GM12878 (cell line): Measurements from ENCODE around the gene CAPZB. TPM values are rescaled to one million over a fixed set of nuclear protein-coding genes. Genes with fewer than 3 reads are reported as not detected.

Experiments used
- ATAC-seq: fragments of 200-7000 bp; cut with Tn5 transposase; 3 replicates; pipeline ENCODE4 v1.9.1; 2020; ENCODE audit warnings: mild to moderate bottlenecking, moderate library complexity
- BruUV-seq: library from RNA; stranded (reverse); fragments of 400-500 nt; replicated peaks from 2 replicates; lab custom pipeline; 2021; lab: Mats Ljungman, UMichigan
- CTCF ChIA-PET: fragments of 300-600 bp; sonication (Branson Sonifier 250); formaldehyde crosslinking; extraction: SDS; loops from one replicate; lab custom pipeline; 2021; ENCODE audit warnings: inconsistent platforms; lab: Yijun Ruan, JAX
- POLR2A ChIA-PET: fragments of 350-600 bp; formaldehyde crosslinking; extraction: SDS; loops from one replicate; lab custom pipeline; 2021; ENCODE audit warnings: inconsistent platforms; lab: Charles Lee
- RAD21 ChIA-PET: fragments of 300-600 bp; sonication (Branson Sonifier 250); formaldehyde crosslinking; loops from one replicate; lab custom pipeline; 2023; ENCODE audit warnings: antibody characterized with exemption; ENCODE audit not compliant: unreplicated experiment; lab: Charles Lee
- SMC1A ChIA-PET: fragments of 300-600 bp; sonication (Branson Sonifier 250); formaldehyde crosslinking; loops from one replicate; lab custom pipeline; 2023; ENCODE audit not compliant: unreplicated experiment, uncharacterized antibody; lab: Charles Lee
- DNase-seq: peaks from one replicate; pipeline ENCODE4 v3.0.0-alpha.2; 2011; ENCODE audit warnings: low read depth, low spot score
- FAIRE-seq: peaks from 3 replicates; lab custom pipeline; 2011; peaks lifted over from hg19 to GRCh38; lab: Jason Lieb, UNC
- H2AFZ ChIP-seq: 2 replicates; pipeline ENCODE4 v1.6.0; 2011; ENCODE audit warnings: low read depth, low read length, control low read depth; ENCODE audit not compliant: control insufficient read depth
- H3K27ac ChIP-seq: 2 replicates; pipeline ENCODE4 v1.5.1; 2011; ENCODE audit warnings: control low read depth; ENCODE audit not compliant: control insufficient read depth, insufficient read depth
- H3K27me3 ChIP-seq, 2 experiments: replicated peaks in 1 of 2; 2 replicates each; pipeline versions ENCODE4 v1.6.0 to v1.6.1; 2011; ENCODE audit warnings: low read length in 1 of 2; ENCODE audit not compliant: control insufficient read depth in 2 of 2, insufficient read depth in 2 of 2
- H3K36me3 ChIP-seq, 2 experiments: 2 replicates each; pipeline ENCODE4 v1.5.1; 2011; ENCODE audit warnings: low read length in 1 of 2; ENCODE audit not compliant: control insufficient read depth in 2 of 2, insufficient read depth in 2 of 2
- H3K4me1 ChIP-seq: 2 replicates; pipeline ENCODE4 v1.6.1; 2011; ENCODE audit warnings: mild to moderate bottlenecking, low read length, moderate library complexity, mixed read lengths; ENCODE audit not compliant: control insufficient read depth, insufficient read depth
- H3K4me2 ChIP-seq: 2 replicates; pipeline ENCODE4 v1.6.0; 2011; ENCODE audit warnings: control low read depth; ENCODE audit not compliant: control insufficient read depth, insufficient read depth
- H3K4me3 ChIP-seq: fragments of 200-600 bp; sonication (generic); 2 replicates; pipeline ENCODE4 v1.5.1; 2016
- H3K79me2 ChIP-seq: 2 replicates; pipeline ENCODE4 v1.6.0; 2011; ENCODE audit warnings: low read length; ENCODE audit not compliant: control insufficient read depth, insufficient read depth
- H3K9ac ChIP-seq: 2 replicates; pipeline ENCODE4 v1.8.0; 2011; ENCODE audit warnings: low read length, control low read depth, mixed read lengths; ENCODE audit not compliant: control insufficient read depth, insufficient read depth
- H3K9me3 ChIP-seq: replicated peaks from 3 replicates; pipeline ENCODE4 v1.5.1; 2011; ENCODE audit warnings: mild to moderate bottlenecking, low read length; ENCODE audit not compliant: control insufficient read depth, insufficient read depth
- H4K20me1 ChIP-seq: 2 replicates; pipeline ENCODE4 v1.6.0; 2011; ENCODE audit not compliant: control insufficient read depth, insufficient read depth
- ASH2L ChIP-seq: fragments of 300-600, 200-600 bp; sonication (generic); IDR thresholded peaks from 2 replicates; pipeline ENCODE4 v1.6.1; 2017; ENCODE audit warnings: low read depth, mild to moderate bottlenecking, borderline replicate concordance
- CBX5 ChIP-seq: sonication (generic); IDR thresholded peaks from 2 replicates; pipeline ENCODE4 v1.6.1; 2016; ENCODE audit warnings: low read depth, moderate library complexity, mild to moderate bottlenecking, inconsistent platforms
- EP300 ChIP-seq, 2 experiments: fragments of 150-350 bp in 1 of 2; IDR thresholded peaks; 2 replicates each; pipeline ENCODE4 v1.6.1; 2011 to 2012; ENCODE audit warnings: low read depth in 2 of 2, low read length in 2 of 2, borderline replicate concordance in 1 of 2, improper control_type of control experiment in 1 of 2, inconsistent platforms in 1 of 2; ENCODE audit not compliant: control insufficient read depth in 1 of 2
- GABPA ChIP-seq: IDR thresholded peaks from 2 replicates; pipeline ENCODE4 v1.6.1; 2014; ENCODE audit warnings: antibody characterized with exemption, low read depth, mild to moderate bottlenecking, inconsistent platforms
- IKZF1 ChIP-seq: fragments of 450-650 bp; conservative IDR thresholded peaks from 2 replicates; pipeline ENCODE4 v1.6.1; 2017; ENCODE audit warnings: antibody characterized with exemption, mild to moderate bottlenecking
- JUNB ChIP-seq: IDR thresholded peaks from 2 replicates; pipeline ENCODE4 v1.6.1; 2016; ENCODE audit warnings: antibody characterized with exemption, mild to moderate bottlenecking
- NBN ChIP-seq: fragments of 450-650 bp; IDR thresholded peaks from 2 replicates; pipeline ENCODE4 v1.6.1; 2016
- NRF1 ChIP-seq: conservative IDR thresholded peaks from 2 replicates; pipeline ENCODE4 v1.6.1; 2011; ENCODE audit warnings: mild to moderate bottlenecking, low read depth, low read length, improper control_type of control experiment
- PAX5 ChIP-seq: IDR thresholded peaks from 2 replicates; pipeline ENCODE4 v1.6.1; 2011; ENCODE audit warnings: low read depth, low read length, borderline replicate concordance
- RCOR1 ChIP-seq: conservative IDR thresholded peaks from 2 replicates; pipeline ENCODE4 v1.6.1; 2012; ENCODE audit warnings: low read depth, low read length, improper control_type of control experiment
- SIX5 ChIP-seq: IDR thresholded peaks from 2 replicates; pipeline ENCODE4 v1.6.1; 2011; ENCODE audit warnings: mild to moderate bottlenecking, low read depth, low read length, moderate library complexity; ENCODE audit not compliant: severe bottlenecking
- SMAD5 ChIP-seq: IDR thresholded peaks from 2 replicates; pipeline ENCODE4 v1.6.1; 2016; ENCODE audit warnings: antibody characterized with exemption, low read depth
- SP1 ChIP-seq: IDR thresholded peaks from one replicate; pipeline ENCODE4 v1.6.1; 2011; ENCODE audit warnings: low read depth, low read length
- SREBF2 ChIP-seq: IDR thresholded peaks from 2 replicates; pipeline ENCODE4 v1.6.1; 2012; ENCODE audit warnings: mild to moderate bottlenecking, low read length
- YY1 ChIP-seq: IDR thresholded peaks from 2 replicates; pipeline ENCODE4 v1.6.1; 2011; ENCODE audit warnings: low read depth, mild to moderate bottlenecking, low read length
- WGBS: methylation state at CpG from one replicate; pipeline ENCODE4 v1.1.6; 2016; ENCODE audit warnings: low lambda C conversion rate; ENCODE audit not compliant: insufficient replicate concordance, insufficient coverage; ENCODE audit errors: missing lambda C conversion rate; 5-methylcytosine and 5-hydroxymethylcytosine counted together
- in situ Hi-C: fragments of 300-500 bp; cut with MboI; formaldehyde crosslinking; loops from 9 replicates; pipeline ENCODE4 v1.14.3; 2018; ENCODE audit warnings: mixed read lengths
- intact Hi-C: fragments of 100-400 bp; cut with micrococcal nuclease; formaldehyde crosslinking; loops from one replicate; pipeline ENCODE4 v1.14.2; 2022; ENCODE audit not compliant: unreplicated experiment
- polyA plus RNA-seq, 11 experiments: library from polyadenylated mRNA; depleted of rRNA in 4 of 11; unstranded in 6 of 11; stranded (reverse) in 5 of 11; fragments of >200 nt; fragmentation: Nextera tagmentation in 4 of 11; fragmentation: Illumina TruSeq in 1 of 11; extraction: Ambion mirVana in 4 of 11; extraction: Trizol in 1 of 11; gene quantifications; 1 replicate in 1 of 11; 2 replicates in 10 of 11; pipeline versions ENCODE4 v1.2.1 to v1.2.3, GENCODE V29; 2011 to 2016; ENCODE audit warnings: inconsistent platforms in 2 of 11, missing spikeins in 2 of 11, low read depth in 1 of 11
- total RNA-seq, 4 experiments: library from RNA; depleted of rRNA in 3 of 4; stranded (reverse); fragments of >200 nt in 3 of 4; fragmentation: Illumina TruSeq in 1 of 4; extraction: Trizol in 1 of 4; gene quantifications; 2 replicates each; pipeline versions ENCODE4 v1.2.1 to v1.2.3, GENCODE V29; 2013 to 2021
- TF ChIP-seq, protein P1 (sequence below): fragments of 450-650 bp; IDR thresholded peaks from 2 replicates; pipeline ENCODE4 v1.6.1; 2017; ENCODE audit warnings: antibody characterized with exemption, mild to moderate bottlenecking, moderate library complexity
- TF ChIP-seq, protein P2 (sequence below): fragments of 450-650 bp; conservative IDR thresholded peaks from 2 replicates; pipeline ENCODE4 v1.6.1; 2017; ENCODE audit warnings: mild to moderate bottlenecking, moderate library complexity
- TF ChIP-seq, protein P3 (sequence below): fragments of 450-650 bp; IDR thresholded peaks from 2 replicates; pipeline ENCODE4 v1.6.1; 2017; ENCODE audit warnings: mild to moderate bottlenecking

Gene CAPZB
- total and polyA plus RNA-seq, 10 of the 15 experiments (the other 5 are each of a cell fraction or from before 2014, with no cell fraction given) = 104 to 454 (median 213) TPM

DNA sequence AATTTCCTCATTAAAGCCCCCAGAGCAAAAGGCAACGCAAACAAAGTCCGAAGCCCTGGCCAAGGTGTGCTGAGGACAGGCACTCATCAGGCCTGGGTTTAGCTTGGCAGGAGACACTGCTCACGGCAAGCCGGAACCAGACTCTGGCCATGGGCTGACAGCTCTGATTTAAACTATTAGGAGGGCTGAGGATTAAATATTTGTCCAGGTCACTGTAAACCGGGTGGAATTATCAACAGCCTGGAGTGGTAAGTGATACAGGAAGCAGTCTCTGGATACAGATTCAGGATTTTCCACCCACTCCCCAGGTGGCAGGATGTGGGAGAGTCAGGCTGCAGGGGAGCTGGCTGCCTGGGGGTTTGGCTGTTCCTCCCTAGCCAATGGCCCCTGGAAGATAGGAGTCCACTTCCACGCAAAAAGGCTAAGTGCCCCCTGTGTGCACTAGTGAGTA is 130.8 kb downstream of the CAPZB start (continued):
- TF ChIP-seq JUNB (no peak), SMAD5 (no peak)

DNA sequence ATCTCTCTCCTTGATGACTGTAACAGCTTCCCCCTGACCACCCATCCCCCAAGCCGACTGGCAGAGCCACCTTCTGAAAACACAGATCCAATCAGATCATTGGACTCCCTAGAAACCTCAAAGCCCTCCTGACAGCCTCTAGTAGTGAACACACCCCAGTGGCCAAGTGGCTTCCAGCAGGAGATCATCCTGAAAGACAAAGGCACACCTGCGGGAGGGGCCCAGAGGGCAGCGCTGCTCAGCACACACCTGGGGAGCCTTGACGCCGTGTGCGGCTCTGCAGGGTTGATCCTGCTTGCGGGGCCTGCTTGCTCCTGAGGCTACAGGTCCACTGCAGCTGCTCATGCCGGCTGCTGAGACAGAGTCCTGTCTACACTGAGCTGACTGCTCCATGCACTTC is 131.7 kb downstream of the CAPZB start:
- CTCF ChIA-PET = interaction anchor here (0.6 kb wide), 1 partner anchor 23 kb away, joined by 3 read pairs; no protein-coding TSS in a partner anchor
- Histone ChIP-seq H3K4me1 (no peaks in the 10 kb centered on the region), H3K27ac (no peak overlapping the region), H2AFZ (no peak overlapping the region), H3K9me3 (no peaks in the 10 kb centered on the region), H3K79me2 (no peaks in the 10 kb centered on the region), H3K4me3 (no peak overlapping the region), H3K36me3 (peaks cover 23 to 47% of the 10 kb centered on the region in 2 experiments), H4K20me1 (no peaks in the 10 kb centered on the region), H3K4me2 (no peak overlapping the region), H3K9ac (no peak overlapping the region), H3K27me3 (no peaks in the 10 kb centered on the region)
- 98% methylated on average over 8 of the region's 8 CpGs for WGBS
- BruUV-seq = no TSS peak
- intact Hi-C loops (no loop called here), in situ Hi-C loops (no loop called here)
- ATAC-seq = no peak
- no peak for DNase-seq
- RAD21 ChIA-PET = no interaction called here
- SMC1A ChIA-PET = no interaction called here
- POLR2A ChIA-PET = no interaction called here
- FAIRE-seq = no peak
- TF ChIP-seq SP1 = no peak
- TF ChIP-seq PAX5 = no peak
- no peak for TF ChIP-seq NRF1
- no peak for TF ChIP-seq RCOR1
- no peak for TF ChIP-seq CBX5
- TF ChIP-seq GABPA = no peak
- no peak for TF ChIP-seq IKZF1
- no peak for TF ChIP-seq SIX5
- TF ChIP-seq, protein P1, sequence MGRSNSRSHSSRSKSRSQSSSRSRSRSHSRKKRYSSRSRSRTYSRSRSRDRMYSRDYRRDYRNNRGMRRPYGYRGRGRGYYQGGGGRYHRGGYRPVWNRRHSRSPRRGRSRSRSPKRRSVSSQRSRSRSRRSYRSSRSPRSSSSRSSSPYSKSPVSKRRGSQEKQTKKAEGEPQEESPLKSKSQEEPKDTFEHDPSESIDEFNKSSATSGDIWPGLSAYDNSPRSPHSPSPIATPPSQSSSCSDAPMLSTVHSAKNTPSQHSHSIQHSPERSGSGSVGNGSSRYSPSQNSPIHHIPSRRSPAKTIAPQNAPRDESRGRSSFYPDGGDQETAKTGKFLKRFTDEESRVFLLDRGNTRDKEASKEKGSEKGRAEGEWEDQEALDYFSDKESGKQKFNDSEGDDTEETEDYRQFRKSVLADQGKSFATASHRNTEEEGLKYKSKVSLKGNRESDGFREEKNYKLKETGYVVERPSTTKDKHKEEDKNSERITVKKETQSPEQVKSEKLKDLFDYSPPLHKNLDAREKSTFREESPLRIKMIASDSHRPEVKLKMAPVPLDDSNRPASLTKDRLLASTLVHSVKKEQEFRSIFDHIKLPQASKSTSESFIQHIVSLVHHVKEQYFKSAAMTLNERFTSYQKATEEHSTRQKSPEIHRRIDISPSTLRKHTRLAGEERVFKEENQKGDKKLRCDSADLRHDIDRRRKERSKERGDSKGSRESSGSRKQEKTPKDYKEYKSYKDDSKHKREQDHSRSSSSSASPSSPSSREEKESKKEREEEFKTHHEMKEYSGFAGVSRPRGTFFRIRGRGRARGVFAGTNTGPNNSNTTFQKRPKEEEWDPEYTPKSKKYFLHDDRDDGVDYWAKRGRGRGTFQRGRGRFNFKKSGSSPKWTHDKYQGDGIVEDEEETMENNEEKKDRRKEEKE = no peak
- TF ChIP-seq YY1 = no peak
- TF ChIP-seq ASH2L = no peak
- TF ChIP-seq EP300 (IDR thresholded peaks at IDR 0.05; ENCODE audit: borderline replicate concordance in 1 of 2, control insufficient read depth in 1 of 2, low read depth in 2 of 2, low read length in 2 of 2) = no peak
- no peak for TF ChIP-seq NBN
- TF ChIP-seq, protein P2, sequence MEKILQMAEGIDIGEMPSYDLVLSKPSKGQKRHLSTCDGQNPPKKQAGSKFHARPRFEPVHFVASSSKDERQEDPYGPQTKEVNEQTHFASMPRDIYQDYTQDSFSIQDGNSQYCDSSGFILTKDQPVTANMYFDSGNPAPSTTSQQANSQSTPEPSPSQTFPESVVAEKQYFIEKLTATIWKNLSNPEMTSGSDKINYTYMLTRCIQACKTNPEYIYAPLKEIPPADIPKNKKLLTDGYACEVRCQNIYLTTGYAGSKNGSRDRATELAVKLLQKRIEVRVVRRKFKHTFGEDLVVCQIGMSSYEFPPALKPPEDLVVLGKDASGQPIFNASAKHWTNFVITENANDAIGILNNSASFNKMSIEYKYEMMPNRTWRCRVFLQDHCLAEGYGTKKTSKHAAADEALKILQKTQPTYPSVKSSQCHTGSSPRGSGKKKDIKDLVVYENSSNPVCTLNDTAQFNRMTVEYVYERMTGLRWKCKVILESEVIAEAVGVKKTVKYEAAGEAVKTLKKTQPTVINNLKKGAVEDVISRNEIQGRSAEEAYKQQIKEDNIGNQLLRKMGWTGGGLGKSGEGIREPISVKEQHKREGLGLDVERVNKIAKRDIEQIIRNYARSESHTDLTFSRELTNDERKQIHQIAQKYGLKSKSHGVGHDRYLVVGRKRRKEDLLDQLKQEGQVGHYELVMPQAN = no peak
- TF ChIP-seq, protein P3, sequence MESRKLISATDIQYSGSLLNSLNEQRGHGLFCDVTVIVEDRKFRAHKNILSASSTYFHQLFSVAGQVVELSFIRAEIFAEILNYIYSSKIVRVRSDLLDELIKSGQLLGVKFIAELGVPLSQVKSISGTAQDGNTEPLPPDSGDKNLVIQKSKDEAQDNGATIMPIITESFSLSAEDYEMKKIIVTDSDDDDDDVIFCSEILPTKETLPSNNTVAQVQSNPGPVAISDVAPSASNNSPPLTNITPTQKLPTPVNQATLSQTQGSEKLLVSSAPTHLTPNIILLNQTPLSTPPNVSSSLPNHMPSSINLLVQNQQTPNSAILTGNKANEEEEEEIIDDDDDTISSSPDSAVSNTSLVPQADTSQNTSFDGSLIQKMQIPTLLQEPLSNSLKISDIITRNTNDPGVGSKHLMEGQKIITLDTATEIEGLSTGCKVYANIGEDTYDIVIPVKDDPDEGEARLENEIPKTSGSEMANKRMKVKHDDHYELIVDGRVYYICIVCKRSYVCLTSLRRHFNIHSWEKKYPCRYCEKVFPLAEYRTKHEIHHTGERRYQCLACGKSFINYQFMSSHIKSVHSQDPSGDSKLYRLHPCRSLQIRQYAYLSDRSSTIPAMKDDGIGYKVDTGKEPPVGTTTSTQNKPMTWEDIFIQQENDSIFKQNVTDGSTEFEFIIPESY = no peak
- no peak for TF ChIP-seq SREBF2
